GM19328 (cell line): Measurements from ENCODE around the gene NFKB2.

Experiments used
- ATAC-seq: cut with Tn5 transposase; IDR thresholded peaks from one replicate; pipeline ENCODE4 v1.9.1; 2021; ENCODE audit warnings: mild to moderate bottlenecking, moderate library complexity; ENCODE audit not compliant: unreplicated experiment

Gene NFKB2

DNA sequence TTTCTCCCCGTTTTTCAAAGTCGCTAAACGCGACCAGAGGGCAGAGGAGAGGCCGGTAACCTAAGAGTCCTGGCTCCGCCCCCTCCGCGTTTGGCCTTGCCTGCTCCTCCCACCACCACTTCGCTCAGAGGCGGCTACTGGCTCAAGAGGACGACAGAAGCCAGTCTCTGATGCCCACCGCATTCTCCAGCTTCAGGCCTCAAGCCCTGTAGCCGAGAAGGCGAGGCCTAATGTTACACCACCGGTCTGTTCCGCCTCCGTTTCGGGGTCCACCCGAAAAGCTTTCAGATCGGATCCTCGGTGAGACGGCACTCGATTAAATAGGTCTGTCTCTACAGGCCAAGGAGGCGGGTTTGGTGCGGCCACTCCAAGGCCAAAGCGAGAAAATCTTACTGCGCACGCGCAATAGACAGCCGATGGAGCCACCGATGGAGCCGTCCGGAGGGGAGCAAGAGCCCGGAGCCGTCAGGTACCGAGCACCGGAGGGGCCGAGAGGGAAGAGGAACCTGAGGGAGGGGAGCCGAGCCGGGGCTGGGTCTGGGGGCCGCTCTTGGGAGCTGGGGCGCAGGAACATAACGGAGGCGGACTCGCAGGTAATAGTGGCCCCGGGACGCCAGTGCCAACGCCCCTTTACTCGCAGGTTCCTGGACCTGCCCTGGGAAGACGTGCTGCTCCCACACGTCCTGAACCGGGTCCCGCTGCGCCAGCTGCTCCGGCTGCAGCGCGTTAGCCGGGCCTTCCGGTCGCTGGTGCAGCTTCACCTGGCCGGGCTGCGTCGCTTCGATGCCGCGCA lies 25.4 kb downstream of the NFKB2 start, which contains the start of gene FBXL15:
TSS of gene FBXL15 (plus strand) at position 123 of the 793 bp plus-strand sequence. CDS start at position 417, 294 bp downstream.
- peak; percentile 79 for ATAC-seq

GRCh38 chr10:102421507-102421756 lies 25.9 kb downstream of the NFKB2 start:
- ATAC-seq: no peak

DNA sequence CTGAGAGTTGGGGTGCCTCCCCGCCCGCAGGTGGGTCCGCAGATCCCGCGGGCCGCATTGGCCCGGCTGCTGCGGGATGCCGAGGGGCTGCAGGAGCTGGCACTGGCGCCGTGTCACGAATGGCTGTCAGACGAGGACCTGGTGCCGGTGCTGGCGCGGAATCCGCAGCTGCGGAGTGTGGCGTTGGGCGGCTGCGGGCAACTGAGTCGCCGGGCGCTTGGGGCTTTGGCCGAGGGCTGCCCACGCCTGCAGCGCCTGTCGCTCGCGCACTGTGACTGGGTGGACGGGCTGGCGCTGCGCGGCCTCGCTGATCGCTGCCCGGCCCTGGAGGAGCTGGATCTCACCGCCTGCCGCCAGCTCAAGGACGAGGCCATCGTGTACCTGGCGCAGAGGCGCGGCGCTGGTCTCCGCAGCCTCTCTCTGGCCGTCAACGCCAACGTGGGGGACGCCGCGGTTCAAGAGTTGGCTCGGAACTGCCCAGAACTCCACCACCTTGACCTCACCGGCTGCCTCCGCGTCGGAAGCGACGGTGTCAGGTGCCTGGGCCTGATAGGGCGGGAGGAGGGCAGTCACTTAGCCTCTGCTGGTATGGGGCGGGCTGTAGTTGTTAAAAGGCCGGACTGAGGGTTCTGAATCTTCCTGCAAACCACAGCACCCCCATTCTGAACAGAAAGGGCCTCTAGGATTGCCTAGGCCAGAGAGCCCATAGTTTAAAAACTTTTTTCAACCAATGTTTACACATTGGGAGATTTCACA lies 26.4 kb downstream of the NFKB2 start:
- ATAC-seq: no peak

DNA sequence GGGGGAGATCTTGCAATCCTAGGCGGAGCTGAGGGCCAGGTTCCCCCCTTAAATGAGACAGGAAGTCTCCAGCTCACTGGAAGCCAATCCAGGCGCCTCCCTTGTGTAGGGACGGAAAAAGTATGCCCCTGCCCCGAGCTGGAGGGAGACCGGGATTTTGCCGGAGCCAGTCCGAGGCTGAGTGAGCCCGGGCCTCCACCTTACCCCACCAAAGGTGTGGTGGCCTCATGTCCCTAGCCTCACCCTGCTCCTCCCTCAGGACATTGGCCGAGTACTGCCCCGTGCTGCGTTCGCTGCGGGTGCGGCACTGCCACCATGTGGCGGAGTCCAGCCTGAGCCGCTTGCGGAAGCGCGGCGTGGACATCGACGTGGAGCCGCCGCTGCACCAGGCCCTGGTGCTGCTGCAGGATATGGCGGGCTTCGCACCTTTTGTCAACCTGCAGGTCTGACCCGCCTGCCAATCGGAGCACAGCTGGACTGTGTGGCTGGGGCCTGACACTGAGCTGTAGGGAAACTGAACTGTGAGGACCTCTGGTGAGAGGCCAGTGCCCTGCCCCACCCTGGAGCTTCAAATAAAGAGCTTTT lies 27.1 kb downstream of the NFKB2 start:
- ATAC-seq: no peak

DNA sequence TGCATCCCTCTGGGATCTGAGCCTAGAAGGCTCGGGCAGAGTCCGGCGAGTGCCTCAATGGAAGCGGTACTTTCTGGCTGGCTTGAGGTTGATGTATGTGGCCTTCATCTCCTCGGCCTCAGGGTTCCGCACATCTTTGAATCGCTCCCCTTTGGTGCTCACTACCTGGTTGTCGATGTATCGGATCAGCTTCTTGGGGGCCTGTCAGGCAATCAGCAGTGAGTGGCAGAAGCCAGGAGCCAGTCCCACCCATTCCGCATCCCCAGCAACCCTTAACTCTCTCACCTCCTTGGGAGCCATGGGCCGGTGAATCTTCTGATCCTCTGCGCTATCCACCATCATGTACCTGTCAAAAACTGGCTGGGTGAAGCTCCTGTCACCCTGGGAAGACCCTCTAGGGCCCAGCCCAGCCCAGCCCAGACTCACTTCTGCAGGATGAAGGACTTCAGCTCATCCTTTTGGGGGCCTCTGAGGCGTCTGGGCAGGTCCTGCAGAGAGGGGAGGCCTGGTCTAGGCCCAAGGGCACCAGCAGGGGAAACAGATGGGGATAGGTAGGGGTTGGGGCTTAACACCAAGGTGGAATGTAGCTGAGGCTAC lies 28.0 kb downstream of the NFKB2 start:
- no peak for ATAC-seq

GRCh38 chr10:102424145-102424544 lies 28.6 kb downstream of the NFKB2 start:
- no peak for ATAC-seq

DNA sequence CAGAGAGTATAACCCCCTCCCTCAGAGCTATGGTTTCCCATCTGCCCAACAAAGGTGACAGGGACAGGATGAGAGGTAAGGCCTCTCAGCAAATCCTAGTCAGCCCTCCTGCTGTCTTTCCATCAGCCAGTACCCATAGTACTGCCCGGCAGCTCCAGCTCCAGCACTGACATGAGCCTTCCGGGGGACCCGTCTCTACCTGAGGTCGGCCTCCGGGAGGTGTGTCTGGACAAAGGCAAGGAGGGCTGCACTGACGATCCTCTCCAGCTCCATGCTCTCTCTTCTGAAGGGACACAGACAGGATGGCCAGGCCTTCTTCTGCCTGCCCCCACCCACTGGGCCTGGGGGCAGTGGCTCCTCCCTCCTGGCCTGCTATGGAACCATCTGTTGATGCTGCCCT lies 29.4 kb downstream of the NFKB2 start:
- no peak for ATAC-seq

- ATAC-seq: no peak
Observed at GRCh38 chr10:102425444-102425843, 29.9 kb downstream of the NFKB2 start.

DNA sequence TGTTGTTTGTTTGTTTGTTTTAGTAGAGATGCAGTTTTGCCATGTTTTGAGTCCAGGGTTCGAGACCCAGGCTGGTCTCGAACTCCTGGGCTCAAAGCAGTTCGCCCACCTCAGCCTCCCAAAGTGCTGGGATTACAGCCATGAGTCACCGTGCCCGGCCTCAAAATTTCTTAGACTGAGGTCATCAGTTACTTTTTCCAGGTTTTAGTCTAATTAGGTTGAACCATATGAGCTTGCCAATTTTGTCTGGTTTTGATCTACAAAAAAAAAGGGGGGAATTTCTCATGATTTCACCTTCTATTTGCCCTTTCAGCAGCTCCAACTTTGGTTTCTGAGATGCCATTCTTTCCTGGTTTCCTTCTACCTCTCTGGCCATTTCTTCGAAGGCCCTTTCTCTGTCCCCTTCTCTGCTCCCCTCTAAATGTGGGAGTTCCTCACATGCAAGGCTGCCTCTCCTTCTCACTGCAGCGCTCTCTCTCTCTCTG lies 31.3 kb downstream of the NFKB2 start:
- no peak for ATAC-seq

DNA sequence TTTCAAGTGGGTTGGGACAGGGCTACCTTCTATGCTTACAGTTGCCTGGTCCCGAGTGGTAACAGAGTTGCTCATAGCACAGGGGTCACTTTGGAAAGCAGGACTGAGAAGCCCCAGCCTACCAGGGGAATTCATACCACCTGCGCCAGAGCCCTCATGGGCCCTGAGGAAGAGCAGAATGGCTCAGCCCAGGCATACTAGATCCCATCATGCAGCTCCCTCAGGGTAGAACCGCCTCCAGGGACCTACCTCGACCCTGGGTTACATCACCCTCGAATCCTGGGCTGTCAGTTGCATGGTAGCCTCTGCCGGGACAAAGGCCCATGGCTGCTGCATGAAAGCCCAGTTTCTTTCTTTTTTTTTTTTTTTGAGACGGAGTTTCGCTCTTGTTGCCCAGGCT lies 34.0 kb downstream of the NFKB2 start:
- ATAC-seq: no peak

DNA sequence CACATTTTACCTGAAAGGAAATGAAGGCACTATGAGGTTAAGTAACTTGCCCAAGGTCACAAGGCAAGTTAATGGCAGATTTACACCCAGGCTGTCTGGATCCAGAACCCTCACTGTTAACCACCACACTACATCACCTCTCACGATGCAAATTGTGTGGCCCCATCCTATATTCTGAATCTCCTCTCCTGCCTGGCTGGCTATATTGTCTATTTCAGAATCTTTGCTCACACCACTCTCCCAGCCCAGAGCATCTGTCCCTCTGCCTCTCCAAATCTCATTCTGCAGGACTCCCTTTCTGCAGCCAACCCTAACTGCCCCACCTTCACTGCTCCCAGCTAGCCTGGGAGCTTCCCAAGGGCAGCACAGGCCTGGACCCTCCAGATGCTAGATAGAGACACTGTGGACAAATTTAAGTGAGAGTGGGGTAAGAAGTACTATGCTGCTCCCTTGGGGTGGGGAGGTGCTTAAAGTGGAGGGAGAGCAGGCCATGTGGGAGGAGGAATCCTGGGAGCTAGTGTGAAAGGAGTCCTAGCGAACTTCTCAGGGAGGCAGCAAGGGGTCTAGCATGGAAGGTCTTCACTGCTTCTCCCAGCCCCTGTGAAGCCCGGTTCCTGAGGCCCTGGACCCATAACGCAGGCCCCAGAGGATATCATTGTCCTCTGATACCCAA lies 36.1 kb downstream of the NFKB2 start:
- no peak for ATAC-seq

GRCh38 chr10:102432162-102432950 lies 36.9 kb downstream of the NFKB2 start, which contains the start of gene CUEDC2:
Gene CUEDC2 (minus strand): TSS chr10:102432574. CDS start chr10:102425188, 7,386 bp downstream.
- peak; percentile 89 for ATAC-seq

DNA sequence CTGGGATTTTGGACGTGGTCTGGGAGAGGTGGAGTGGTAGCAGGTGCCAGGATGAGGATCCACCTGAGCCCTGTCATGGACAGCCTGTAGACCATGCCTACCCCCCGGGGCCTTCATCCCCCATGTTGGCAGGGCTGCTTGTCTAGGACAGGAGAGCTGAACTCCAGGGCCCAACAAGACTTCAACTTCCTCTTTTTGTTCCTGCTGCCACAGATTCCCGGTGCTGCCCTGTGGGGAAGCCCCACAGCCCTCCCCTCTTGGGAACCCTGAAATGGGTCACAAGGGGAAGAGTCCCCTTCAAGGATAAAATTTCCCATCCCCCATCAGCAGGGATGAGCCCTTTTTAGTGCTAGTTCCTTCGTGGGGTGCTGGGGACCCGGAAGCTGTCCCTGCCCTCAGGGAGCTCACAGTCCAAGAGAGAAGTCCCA lies 38.1 kb downstream of the NFKB2 start:
- ATAC-seq: no peak

GRCh38 chr10:102434394-102435132 lies 39.1 kb downstream of the NFKB2 start:
- no peak for ATAC-seq

DNA sequence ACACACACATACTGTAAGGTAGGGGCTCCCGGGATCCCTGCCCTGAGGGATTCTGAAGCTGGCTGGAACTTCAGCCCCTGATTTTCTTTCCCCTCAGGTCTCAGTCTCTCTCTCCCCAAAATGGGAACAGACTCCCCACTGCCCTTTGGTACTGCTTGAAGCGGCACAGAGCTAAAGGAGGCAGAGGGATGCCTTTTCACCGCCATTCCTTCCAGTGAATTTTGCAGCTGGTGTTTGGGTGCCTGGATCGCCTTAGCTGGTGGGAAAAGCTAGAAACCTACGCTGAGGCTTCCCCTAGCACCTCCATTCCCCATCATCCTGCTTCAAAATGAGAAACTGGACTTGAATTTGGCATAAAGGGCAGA lies 39.6 kb downstream of the NFKB2 start:
- ATAC-seq: no peak

GRCh38 chr10:102435529-102436233 lies 40.2 kb downstream of the NFKB2 start:
- no peak for ATAC-seq

GRCh38 chr10:102436312-102436711 lies 40.8 kb downstream of the NFKB2 start:
- no peak for ATAC-seq

- no peak for ATAC-seq
Observed at GRCh38 chr10:102437515-102437914, 42.0 kb downstream of the NFKB2 start.

DNA sequence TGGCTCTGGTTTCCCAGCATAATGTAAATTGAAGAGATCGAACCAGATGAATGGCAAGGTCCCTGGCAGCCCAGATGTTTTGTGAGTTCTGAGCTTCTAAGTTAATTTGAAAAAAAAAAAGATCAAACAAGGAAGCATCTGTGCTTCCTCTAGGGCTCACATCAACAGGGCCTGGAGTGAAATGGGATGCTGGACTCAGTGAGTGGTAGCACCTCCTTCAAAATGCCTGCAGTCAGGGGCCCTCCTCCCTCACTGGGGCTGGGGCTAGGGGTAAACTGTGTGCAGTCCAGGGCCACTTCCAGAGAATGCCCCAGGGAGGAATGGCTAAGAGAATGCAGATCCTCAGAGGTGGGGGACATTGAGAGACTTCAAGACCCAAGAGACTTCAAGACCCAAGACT lies 42.9 kb downstream of the NFKB2 start:
- ATAC-seq: no peak
